AG10803 (cell line): ENCODE data around the gene B4GALNT3.

Experiments used
- DNase-seq: peaks from one replicate; pipeline ENCODE4 v3.0.0; 2010; ENCODE audit warnings: low read depth
- H3K4me3 ChIP-seq: 2 replicates; pipeline ENCODE4 v1.5.1; 2011; ENCODE audit warnings: mild to moderate bottlenecking, low read length, control low read depth
- CTCF ChIP-seq: conservative IDR thresholded peaks from 2 replicates; pipeline ENCODE4 v1.5.1; 2011; ENCODE audit warnings: mild to moderate bottlenecking, low read length, control low read depth, inconsistent platforms

Gene B4GALNT3

GRCh38 chr12:497501-498160 is 37.9 kb downstream of the B4GALNT3 start:
- H3K4me3 ChIP-seq: no peak overlapping the region

GRCh38 chr12:499837-500458 is 40.2 kb downstream of the B4GALNT3 start:
- H3K4me3 ChIP-seq: no peak overlapping the region
- no peak for DNase-seq

More at GRCh38 chr12:497501-498160, 37.9 kb downstream of the B4GALNT3 start:
- no peak for DNase-seq
- no peak for TF ChIP-seq CTCF

GRCh38 chr12:501722-502447 is 42.1 kb downstream of the B4GALNT3 start:
- H3K4me3 ChIP-seq: no peak overlapping the region
- no peak for TF ChIP-seq CTCF
- DNase-seq: no peak

More at GRCh38 chr12:499837-500458, 40.2 kb downstream of the B4GALNT3 start:
- TF ChIP-seq CTCF: no peak

GRCh38 chr12:503111-503761 is 43.5 kb downstream of the B4GALNT3 start:
- no peak for TF ChIP-seq CTCF
- no peak for DNase-seq
- no peak overlapping the region for H3K4me3 ChIP-seq

- TF ChIP-seq CTCF: no peak
Measured at GRCh38 chr12:505221-505620, 45.5 kb downstream of the B4GALNT3 start.

GRCh38 chr12:507391-507796 is 47.7 kb downstream of the B4GALNT3 start:
- TF ChIP-seq CTCF: no peak
- H3K4me3 ChIP-seq: no peak overlapping the region
- no peak for DNase-seq

More at GRCh38 chr12:505221-505620, 45.5 kb downstream of the B4GALNT3 start:
- no peak for DNase-seq
- H3K4me3 ChIP-seq: no peak overlapping the region
